ENCODE data around the gene CPED1.

DNA sequence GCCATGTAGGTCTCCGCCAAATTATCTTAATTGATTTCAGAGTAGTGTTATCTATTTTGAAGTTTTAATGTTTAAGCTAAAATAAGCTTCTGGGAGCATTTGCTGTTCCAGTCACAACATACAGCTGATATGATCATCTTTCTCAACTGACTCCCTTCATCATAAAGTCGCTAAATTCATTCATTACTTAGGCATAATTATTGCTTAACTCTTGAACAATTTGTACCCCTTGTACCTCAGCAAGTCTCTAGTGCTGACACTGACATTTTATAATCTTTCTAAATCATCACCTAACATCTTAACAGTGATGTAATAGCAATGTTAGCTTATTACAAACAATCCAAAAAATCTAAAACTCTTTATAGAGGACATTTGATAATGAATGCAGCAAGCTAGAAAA, 286.0 kb downstream of the CPED1 start:
- TF ChIP-seq POLR2AphosphoS5 (IDR thresholded peaks at IDR 0.05; ENCODE audit: low read depth, low read length): no peak
- TF ChIP-seq, protein P1, sequence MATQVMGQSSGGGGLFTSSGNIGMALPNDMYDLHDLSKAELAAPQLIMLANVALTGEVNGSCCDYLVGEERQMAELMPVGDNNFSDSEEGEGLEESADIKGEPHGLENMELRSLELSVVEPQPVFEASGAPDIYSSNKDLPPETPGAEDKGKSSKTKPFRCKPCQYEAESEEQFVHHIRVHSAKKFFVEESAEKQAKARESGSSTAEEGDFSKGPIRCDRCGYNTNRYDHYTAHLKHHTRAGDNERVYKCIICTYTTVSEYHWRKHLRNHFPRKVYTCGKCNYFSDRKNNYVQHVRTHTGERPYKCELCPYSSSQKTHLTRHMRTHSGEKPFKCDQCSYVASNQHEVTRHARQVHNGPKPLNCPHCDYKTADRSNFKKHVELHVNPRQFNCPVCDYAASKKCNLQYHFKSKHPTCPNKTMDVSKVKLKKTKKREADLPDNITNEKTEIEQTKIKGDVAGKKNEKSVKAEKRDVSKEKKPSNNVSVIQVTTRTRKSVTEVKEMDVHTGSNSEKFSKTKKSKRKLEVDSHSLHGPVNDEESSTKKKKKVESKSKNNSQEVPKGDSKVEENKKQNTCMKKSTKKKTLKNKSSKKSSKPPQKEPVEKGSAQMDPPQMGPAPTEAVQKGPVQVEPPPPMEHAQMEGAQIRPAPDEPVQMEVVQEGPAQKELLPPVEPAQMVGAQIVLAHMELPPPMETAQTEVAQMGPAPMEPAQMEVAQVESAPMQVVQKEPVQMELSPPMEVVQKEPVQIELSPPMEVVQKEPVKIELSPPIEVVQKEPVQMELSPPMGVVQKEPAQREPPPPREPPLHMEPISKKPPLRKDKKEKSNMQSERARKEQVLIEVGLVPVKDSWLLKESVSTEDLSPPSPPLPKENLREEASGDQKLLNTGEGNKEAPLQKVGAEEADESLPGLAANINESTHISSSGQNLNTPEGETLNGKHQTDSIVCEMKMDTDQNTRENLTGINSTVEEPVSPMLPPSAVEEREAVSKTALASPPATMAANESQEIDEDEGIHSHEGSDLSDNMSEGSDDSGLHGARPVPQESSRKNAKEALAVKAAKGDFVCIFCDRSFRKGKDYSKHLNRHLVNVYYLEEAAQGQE (IDR thresholded peaks at IDR 0.05; ENCODE audit: insufficient read depth in 1 of 2, low read depth in 2 of 2, low read length in 2 of 2): no peak
- no peak for TF ChIP-seq SIN3A (IDR thresholded peaks at IDR 0.05; ENCODE audit: borderline replicate concordance, insufficient read depth, low read length)
